GM21717 (cell line): Measurements from ENCODE around the gene CCT4.
A peak's percentile ranks its signal among the peaks of the same experiment; 100 is the strongest.
"Not testable (repeated sequence)": the region's sequence is repeated elsewhere in the genome, so short reads cannot be mapped to it uniquely, and the experiment has no call there.

Experiments used
- ATAC-seq: cut with Tn5 transposase; IDR thresholded peaks from one replicate; pipeline ENCODE4 v1.9.1; 2021; ENCODE audit warnings: mild to moderate bottlenecking, moderate library complexity; ENCODE audit not compliant: unreplicated experiment

CCT4 gene

GRCh38 chr2:61888267-61889055, at the start of gene CCT4:
Gene CCT4, minus strand, starts transcription at chr2:61888656. Its CDS starts 149 bp downstream, at chr2:61888507.
- peak; percentile 71 for ATAC-seq

GRCh38 chr2:61937886-61938285, 49.4 kb upstream of the CCT4 start:
- ATAC-seq, result no peak

- no peak for ATAC-seq
Measured at GRCh38 chr2:61937098-61937497, 48.6 kb upstream of the CCT4 start.

GRCh38 chr2:61928826-61929461, 40.5 kb upstream of the CCT4 start:
- no peak for ATAC-seq

GRCh38 chr2:61926531-61927477, 38.3 kb upstream of the CCT4 start:
- ATAC-seq, result no peak

GRCh38 chr2:61924895-61925663, 36.6 kb upstream of the CCT4 start:
- no peak for ATAC-seq

GRCh38 chr2:61922714-61923113, 34.3 kb upstream of the CCT4 start:
- ATAC-seq, result no peak

GRCh38 chr2:61920548-61920947, 32.1 kb upstream of the CCT4 start:
- no peak for ATAC-seq

- ATAC-seq, result not testable (repeated sequence)
Measured at GRCh38 chr2:61914794-61915193, 26.3 kb upstream of the CCT4 start.

GRCh38 chr2:61911510-61911909, 23.1 kb upstream of the CCT4 start:
- ATAC-seq, result no peak

GRCh38 chr2:61910603-61911002, 22.1 kb upstream of the CCT4 start:
- ATAC-seq, result no peak

GRCh38 chr2:61909116-61909515, 20.7 kb upstream of the CCT4 start:
- ATAC-seq, result no peak

GRCh38 chr2:61906186-61906470, 17.7 kb upstream of the CCT4 start:
- peak; percentile 14 for ATAC-seq

GRCh38 chr2:61905372-61906185, 17.1 kb upstream of the CCT4 start, which contains the start of gene COMMD1:
Gene COMMD1, plus strand, starts transcription at chr2:61905674. Its CDS starts 5 bp downstream, at chr2:61905679.
- peak; percentile 99 for ATAC-seq

GRCh38 chr2:61900281-61900680, 11.8 kb upstream of the CCT4 start:
- ATAC-seq, result no peak

GRCh38 chr2:61898810-61899209, 10.4 kb upstream of the CCT4 start:
- ATAC-seq, result no peak

GRCh38 chr2:61887717-61888266, 664 bp downstream of the CCT4 start:
- ATAC-seq, result no peak

GRCh38 chr2:61885896-61886603, 2.4 kb downstream of the CCT4 start:
- ATAC-seq, result no peak

GRCh38 chr2:61882850-61883249, 5.6 kb downstream of the CCT4 start:
- no peak for ATAC-seq
